ENCODE results near the gene TMEM150C.
"Not testable (repeated sequence)": the region's sequence is repeated elsewhere in the genome, so short reads cannot be mapped to it uniquely, and the experiment has no call there.

Gene TMEM150C

GRCh38 chr4:82473621-82474164 is 88.1 kb downstream of the TMEM150C start:
- DNase-seq (ENCODE audit: low spot score), result no peak

- DNase-seq (ENCODE audit: low spot score), result not testable (repeated sequence)
These were observed 88.7 kb downstream of the TMEM150C start for GRCh38 chr4:82473080-82473479.

- DNase-seq (ENCODE audit: low spot score), result no peak
These were observed 91.9 kb downstream of the TMEM150C start for GRCh38 chr4:82469791-82470345.

GRCh38 chr4:82467471-82467870 is 94.3 kb downstream of the TMEM150C start:
- DNase-seq (ENCODE audit: low spot score), result no peak

DNA sequence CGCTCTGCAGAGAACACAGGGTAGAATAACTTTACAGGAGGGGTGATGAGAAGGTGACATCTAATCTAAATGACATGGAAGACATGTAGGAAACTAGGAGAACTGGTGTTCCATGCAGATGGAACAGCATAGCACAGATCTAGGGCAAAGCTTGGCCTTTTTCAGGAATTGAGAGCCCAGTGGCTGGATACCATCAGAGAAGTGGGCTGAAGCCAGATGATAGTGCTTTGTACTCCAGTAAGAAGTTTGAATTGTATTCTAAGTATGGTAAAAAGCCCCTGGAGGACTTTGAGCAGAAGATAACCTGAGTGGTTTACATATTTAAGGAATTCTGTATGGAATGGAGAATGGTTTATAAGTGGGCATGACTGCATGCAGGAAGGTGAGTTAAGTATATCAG is 98.6 kb downstream of the TMEM150C start:
- DNase-seq (ENCODE audit: low spot score), result no peak

DNA sequence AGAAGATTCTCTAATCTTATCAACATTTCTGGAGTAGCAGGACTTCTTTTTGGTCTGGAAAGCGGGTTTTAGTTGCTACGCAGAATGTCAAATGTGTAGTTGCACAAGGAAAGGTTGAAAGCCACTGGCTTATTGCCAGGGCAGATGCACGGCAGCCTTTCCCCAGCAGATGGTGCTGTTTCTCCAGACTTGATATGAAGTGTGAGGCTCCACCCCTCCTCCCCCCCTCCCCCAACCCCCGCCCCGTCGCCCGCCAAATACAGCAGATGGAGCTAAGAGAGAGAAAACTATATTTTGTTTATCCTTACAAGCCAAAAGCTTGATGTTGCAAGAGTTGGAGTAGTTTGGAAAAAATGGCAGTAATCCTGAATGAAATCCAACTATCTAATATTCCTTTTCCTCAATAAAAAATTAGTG is 99.4 kb downstream of the TMEM150C start:
- DNase-seq (ENCODE audit: low spot score), result peak; percentile 93

DNA sequence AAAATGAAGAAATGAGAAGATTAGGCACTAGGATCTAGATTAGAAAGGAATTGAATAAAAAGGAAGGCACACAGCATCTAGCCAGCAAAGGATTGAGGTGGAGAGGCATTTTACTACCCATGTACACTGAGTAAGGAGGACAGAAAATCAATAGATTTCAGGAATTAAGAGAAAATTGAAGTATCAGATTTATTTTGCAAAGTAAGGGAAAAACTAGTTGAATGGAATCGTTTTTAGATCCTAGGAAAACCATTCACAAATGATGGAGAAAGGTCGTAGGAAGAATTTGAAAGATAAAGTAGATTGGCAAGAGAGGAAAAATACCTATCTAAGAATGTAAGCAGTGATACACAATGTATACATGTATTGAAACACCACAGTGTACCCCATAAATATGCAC is 100.1 kb downstream of the TMEM150C start:
- DNase-seq (ENCODE audit: low spot score), result no peak

DNA sequence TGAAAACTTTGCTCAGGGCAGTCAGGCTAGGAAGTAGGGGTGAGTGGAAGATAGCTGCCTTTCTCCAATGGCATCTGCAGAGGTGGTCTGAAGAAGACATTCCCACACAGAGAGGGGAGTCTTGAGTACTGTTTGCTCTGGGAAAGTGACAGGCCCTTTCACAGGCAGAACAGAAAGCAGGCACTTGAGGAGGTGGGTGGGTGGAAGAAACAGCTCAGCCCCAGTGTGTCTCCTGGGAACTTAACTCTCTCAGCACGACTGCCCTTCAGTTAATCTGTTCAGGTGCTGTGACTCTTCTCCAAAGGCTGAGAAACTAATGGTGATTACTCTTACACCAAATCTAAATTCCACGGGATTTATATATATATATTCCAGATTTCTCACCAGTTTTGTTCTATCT is 103.1 kb downstream of the TMEM150C start:
- no peak for DNase-seq (ENCODE audit: low spot score)

DNA sequence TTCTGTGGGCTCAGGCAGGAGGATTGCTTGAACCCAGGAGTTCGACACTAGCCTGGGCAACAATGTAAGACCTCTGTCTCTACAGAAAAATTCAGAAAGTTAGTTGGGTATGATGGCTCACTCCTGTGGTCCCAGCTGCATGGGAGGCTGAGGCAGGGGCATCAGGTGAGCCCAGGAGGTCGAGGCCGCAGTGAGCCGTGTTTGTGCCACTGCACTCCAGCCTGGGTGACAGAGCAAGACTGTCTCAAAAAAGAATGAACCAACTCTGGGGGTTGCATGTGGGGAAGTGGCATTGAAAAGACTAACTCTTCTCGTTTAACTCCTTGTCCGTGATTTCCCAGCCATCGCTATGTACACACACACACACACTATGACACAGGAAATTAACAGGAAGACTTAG is 104.5 kb downstream of the TMEM150C start:
- no peak for DNase-seq (ENCODE audit: low spot score)

DNA sequence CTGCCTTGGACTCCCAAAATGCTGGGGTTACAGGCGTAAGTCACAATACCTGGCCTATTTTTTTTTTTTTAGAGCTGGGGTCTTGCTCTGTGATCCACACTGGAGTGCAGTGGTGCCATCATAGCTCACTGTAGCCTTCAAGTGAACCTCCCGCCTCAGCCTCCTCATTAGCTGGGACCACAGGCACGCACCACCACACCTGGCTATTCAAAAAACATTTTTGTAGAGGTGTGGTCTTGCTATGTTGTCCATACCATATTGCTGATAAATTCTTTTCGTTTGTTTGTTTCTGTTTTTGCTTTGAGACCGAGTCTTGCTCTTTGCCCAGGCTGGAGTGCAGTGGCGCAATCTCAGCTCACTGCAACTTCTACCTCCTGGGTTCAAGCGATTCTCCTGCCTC is 109.8 kb downstream of the TMEM150C start:
- no peak for DNase-seq (ENCODE audit: low spot score)

GRCh38 chr4:82450966-82451755 is 110.6 kb downstream of the TMEM150C start:
- DNase-seq (ENCODE audit: low spot score), result no peak

DNA sequence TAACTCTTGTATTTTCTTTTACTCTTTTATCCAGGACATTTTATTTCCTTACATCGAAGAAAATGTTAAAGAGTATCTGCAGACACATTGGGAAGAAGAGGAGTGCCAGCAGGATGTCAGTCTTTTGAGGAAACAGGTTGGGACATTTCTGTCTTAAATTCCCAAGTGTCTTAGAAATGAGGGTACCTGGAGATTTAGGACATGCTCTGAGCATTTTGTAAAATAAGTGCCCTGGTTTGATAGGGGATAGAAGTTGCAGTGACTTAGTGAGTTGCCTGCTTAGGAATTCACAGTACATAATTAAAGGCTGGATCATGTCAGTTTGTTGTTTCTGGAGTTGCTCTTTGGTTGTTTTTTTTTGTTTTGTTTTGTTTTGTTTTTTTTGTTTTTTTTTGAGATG is 113.9 kb downstream of the TMEM150C start:
- no peak for DNase-seq (ENCODE audit: low spot score)

DNA sequence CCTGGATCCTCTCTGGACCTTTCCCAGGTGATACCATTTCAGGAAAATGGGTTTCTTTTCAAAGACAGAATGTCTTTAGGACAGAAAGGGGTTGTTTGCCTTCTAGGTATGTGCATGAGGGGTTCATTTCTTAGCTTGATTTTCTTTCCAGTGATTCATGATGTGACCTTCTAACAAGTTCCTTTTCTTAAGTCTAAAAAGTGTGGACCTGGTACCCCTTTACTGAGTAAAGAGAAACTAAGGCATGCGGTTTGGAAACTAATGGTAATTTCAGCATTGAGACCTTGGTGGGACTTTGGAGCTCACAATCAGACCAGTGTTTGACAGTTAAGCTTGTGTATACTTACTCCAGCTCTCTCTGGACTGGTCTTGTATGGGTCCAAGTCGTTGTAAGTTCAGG is 122.7 kb downstream of the TMEM150C start:
- DNase-seq (ENCODE audit: low spot score), result no peak

- no peak for DNase-seq (ENCODE audit: low spot score)
These were observed 124.3 kb downstream of the TMEM150C start for GRCh38 chr4:82437285-82438005.

DNA sequence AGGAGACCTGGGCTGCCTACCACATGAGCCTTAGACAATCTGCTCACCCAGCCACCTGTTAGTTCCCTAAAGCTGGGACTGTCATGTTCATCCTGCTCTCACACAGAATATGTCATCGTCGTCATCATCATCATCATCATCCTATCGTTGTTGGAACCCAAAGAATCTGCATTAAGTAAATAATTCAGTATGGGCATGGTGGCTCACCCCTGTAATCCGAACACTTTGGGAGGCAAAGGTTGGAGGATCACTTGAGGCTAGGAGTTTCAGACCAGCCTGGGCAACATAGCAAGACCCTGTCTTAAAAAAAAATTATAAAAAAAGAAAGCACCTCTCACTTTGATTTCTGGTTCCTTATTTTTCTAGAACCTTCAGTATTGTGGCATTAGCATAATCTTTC is 125.0 kb downstream of the TMEM150C start:
- DNase-seq (ENCODE audit: low spot score), result no peak

- DNase-seq (ENCODE audit: low spot score), result no peak
These were observed 125.7 kb downstream of the TMEM150C start for GRCh38 chr4:82436130-82436529.

GRCh38 chr4:82434949-82435348 is 126.8 kb downstream of the TMEM150C start:
- DNase-seq (ENCODE audit: low spot score), result no peak

- no peak for DNase-seq (ENCODE audit: low spot score)
These were observed 128.0 kb downstream of the TMEM150C start for GRCh38 chr4:82433791-82434190.

Measured in cerebellar cortex (tissue), 1 donor.